GM18520 (cell line): ENCODE data around the gene FOXP1.

Experiments
- ATAC-seq: cut with Tn5 transposase; IDR thresholded peaks from one replicate; pipeline ENCODE4 v1.9.1; 2021; ENCODE audit not compliant: unreplicated experiment

FOXP1 gene

GRCh38 chr3:71510510-71510909, 73.0 kb downstream of the FOXP1 start:
- ATAC-seq = no peak

DNA sequence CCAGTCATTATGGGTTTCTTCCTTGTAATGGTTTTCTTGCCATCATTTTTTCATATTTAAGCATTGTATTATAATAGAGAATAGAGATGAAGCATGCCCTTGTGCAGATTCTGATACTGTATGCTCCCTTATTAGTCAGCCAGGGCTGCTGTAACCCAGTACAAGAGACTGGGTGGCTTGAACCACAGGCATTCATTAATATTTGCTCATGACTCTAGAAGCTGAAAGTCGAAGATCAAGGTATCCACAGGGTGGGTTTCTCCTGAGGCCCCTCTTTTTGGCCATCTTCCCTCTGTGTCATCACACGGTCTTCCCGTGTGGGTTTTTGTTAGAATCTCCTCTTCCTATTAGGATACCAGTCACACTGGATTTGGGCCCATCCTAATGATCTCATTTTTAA, 74.5 kb downstream of the FOXP1 start:
- ATAC-seq = no peak

GRCh38 chr3:71505767-71506350, 77.7 kb downstream of the FOXP1 start:
- ATAC-seq = no peak

DNA sequence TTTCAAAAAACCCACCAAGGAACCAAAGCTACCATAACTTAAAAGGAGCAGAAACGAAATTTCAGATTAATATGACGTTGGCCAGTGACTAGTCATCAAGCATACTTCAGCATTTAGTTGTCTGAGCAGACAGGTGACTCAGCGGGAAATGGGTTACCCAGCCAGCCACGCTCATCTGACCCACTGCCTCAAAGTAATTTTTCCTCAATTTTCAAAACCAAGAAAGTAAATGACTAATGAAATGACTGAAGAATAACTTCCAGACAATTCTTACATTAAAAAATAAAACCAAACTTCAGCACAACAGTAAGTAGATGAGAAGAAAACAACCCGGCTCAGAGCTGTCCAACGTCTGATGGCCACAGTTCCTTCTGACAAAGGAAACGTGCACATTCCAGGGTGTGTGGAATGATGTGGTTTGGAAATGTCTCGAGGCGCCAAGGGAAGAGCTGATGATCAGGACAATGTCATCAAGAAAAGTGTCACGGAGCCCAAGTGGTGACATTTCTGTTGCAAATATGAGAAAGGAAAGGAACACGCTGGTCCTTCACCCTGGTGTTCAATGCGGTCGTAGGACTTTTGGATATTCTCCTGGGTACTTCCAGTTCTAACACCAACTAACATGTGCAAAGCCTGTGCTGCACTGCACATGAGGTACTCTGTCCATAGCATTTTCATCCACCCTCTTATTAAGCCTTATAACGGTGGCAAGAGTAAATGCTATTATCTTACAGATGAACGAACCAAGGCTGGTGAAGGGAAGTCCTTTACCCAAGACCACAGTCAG, 79.1 kb downstream of the FOXP1 start:
- no peak for ATAC-seq

DNA sequence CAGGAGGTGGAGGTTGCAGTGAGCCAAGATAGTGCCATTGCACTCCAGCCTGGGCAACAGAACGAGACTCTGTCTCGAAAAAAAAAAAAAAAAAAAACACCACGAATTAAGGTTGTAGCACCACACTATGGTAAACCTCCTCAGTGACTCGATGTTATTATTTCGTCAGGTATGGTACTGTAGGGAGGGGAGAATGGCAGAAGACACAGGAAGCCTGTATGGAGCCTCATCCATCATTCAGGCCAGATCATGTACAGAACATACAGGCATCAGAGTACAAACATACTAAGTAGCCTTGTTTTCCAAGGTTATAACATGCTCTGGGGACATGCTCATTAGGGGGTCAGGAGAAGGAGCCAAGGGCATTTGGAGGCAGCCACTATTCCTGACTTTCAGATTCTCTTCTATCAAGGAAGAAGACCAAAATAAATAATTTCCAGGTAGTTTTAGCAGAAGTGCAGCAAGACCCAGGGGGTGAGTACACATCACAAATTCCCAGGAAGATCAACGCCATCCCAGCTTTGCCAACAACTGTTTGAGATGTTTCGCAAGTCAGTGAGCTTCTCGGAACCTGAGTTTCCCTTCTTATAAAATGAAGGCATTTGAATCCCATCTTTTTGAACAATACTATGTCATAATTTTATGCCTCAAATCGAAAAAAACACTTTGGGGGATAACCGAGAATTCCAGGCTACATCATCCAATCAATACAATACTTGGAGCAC, 79.8 kb downstream of the FOXP1 start:
- no peak for ATAC-seq

DNA sequence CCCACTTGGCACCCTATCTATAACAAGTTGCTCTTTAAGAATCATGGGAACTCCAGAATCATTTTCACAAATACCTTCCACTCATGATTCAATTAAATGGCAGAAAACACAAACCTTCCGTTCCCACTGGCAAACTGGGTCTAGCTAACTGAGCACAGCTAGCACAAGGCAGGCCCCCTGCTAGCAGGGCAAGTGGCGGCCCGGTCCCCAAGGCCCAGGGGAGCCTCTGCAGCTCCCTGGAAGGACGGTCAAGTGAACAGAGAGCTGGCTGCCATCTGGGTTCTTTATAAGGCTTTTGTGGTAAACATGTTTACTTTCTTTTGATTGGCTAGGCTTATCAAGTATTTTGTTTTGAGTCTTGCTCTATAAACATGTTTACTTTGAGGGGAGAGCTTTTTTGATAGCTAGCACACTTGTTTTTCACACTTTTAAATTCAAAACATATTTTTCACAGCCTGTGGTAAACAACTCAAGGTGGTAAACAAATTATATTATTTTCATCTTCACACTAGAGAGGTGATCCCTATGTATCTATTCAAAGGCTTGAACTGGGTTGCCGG, 81.4 kb downstream of the FOXP1 start:
- no peak for ATAC-seq

GRCh38 chr3:71500696-71501095, 82.8 kb downstream of the FOXP1 start:
- no peak for ATAC-seq

- no peak for ATAC-seq
Observed at GRCh38 chr3:71499227-71499876, 84.2 kb downstream of the FOXP1 start.

- ATAC-seq = no peak
Observed at GRCh38 chr3:71498543-71498942, 85.0 kb downstream of the FOXP1 start.

- ATAC-seq = no peak
Observed at GRCh38 chr3:71497971-71498444, 85.5 kb downstream of the FOXP1 start.

- no peak for ATAC-seq
Observed at GRCh38 chr3:71497367-71497897, 86.1 kb downstream of the FOXP1 start.

DNA sequence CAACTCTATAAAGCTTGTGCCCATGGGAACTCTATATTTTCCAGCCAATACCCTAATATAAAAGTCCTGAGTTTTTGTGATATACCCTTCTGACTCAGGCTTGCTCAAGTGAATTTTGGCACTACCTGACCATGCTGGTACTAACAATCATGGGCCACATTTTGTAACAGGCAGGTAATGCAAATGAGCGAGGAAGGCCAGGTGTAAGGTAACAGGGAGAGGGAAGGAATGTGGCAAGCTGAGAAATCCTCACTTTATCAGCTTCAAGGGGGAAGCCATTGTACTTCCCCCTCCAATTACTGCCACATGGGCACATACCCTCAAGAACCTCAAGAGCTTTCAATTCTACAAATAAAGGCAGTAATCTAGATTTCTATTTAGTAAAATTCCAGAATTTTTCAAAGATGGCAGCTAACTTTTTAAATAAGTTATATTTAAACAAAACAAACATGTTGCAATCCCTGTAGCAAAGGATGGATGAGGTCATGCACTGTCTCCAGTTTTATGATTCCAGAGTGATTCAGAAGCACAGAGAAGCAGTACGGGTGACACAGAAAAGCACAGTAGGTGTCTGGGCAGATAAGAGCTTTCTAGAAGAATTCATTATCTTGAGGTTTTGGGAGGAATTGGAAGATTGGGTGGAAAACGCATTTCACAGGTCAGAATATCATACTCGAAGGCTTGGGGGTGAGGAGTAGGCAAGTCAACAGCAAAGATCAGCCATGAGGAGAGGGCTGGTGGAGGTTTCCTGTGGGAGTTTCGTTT, 87.6 kb downstream of the FOXP1 start:
- ATAC-seq = no peak

DNA sequence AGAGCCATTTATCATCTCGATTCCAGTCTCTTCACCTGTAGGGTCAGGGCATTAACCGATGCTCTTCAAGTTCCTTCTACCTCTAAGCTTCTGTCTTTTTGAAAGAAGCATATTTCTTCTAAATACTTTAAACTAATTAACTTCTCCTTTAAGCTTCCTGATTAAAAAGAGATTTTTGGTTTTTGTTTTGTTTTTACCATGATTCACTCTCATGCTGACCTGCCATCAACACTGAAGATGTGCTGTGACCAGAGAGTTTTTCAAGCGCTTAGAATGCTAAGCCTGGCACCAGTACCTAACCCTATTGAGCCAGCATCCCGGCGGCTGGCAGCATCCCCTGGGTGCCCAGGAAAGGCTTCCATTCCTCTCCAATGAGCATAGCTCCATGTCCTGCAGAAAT, 89.3 kb downstream of the FOXP1 start:
- no peak for ATAC-seq

DNA sequence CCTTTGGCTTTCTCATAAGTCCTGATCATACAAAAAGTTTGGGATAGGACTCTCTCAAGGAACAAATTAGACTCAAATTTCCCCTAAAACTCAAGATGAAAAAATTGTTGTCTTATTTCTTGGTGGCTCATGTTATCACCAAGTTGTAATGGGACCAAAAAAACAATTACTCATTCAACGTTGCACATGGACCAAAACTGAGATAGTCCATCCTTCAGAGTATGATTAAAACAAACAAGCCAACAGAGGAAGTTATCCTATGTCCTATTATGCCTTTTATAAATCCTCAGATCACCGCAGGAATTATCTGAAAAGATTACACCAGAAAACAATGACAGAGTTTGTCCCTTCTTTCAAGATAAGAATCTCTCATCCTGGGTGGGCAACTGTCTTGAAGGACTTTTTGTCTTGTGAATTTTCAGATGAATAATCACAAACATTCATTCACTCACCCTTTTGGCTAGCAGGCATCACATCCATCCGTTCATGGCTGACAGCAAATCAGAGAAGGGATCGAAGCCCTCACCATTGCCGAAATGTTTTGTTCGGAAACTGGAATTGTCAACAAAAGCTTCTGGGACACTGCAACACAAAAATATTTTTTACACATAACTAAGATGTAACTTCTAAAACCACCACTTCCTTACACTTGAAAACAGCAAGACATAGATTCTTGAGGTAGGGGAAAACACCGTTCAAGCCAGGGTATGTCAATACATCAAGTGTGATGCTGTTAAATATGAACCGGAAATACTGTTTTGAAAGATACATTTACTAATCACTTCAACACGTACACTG, 90.4 kb downstream of the FOXP1 start:
- no peak for ATAC-seq

GRCh38 chr3:71492566-71492965, 91.0 kb downstream of the FOXP1 start:
- ATAC-seq = no peak

DNA sequence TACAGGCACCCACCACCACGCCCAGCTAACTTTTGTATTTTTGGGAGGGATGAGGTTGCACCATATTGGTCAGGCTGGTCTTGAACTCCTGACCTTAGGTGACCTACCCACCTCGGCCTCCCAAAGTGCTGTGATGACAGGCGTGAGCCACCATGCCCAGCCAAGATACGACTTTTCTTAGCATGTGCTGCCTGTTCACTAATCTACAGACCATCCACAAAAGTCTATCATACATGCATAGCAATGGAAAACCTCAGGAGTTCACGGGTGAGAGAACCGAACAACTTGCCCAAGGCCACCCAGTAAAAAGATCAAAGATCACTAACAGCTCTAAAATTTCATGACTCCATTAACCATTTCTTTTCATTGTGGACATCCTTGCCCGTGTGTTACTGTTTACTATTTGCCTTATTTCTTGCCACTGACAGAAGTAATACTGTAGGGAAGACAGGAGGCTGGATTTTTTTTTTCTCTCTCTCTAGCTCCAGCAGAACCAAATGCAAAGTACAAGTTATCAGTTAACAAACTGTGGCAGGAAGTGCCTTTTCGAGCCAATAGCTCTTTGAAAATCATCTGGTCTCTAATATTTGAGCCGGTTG, 92.3 kb downstream of the FOXP1 start:
- no peak for ATAC-seq

- no peak for ATAC-seq
Observed at GRCh38 chr3:71490692-71491091, 92.8 kb downstream of the FOXP1 start.

- no peak for ATAC-seq
Observed at GRCh38 chr3:71489315-71489761, 94.2 kb downstream of the FOXP1 start.

- no peak for ATAC-seq
Observed at GRCh38 chr3:71488882-71489281, 94.6 kb downstream of the FOXP1 start.
